Retinal pigment epithelial cell (primary cell): ENCODE data around the gene PARN.

Experiments
- DNase-seq: peaks from one replicate; pipeline ENCODE4 v3.0.0-alpha.2; 2010; ENCODE audit warnings: low read depth
- H3K4me3 ChIP-seq: 2 replicates; pipeline ENCODE4 v1.5.1; 2011; ENCODE audit warnings: mild to moderate bottlenecking, low read length, control low read depth, moderate library complexity
- CTCF ChIP-seq: conservative IDR thresholded peaks from 2 replicates; pipeline ENCODE4 v1.5.1; 2011; ENCODE audit warnings: low read depth, low read length, control low read depth, inconsistent platforms

PARN gene

DNA sequence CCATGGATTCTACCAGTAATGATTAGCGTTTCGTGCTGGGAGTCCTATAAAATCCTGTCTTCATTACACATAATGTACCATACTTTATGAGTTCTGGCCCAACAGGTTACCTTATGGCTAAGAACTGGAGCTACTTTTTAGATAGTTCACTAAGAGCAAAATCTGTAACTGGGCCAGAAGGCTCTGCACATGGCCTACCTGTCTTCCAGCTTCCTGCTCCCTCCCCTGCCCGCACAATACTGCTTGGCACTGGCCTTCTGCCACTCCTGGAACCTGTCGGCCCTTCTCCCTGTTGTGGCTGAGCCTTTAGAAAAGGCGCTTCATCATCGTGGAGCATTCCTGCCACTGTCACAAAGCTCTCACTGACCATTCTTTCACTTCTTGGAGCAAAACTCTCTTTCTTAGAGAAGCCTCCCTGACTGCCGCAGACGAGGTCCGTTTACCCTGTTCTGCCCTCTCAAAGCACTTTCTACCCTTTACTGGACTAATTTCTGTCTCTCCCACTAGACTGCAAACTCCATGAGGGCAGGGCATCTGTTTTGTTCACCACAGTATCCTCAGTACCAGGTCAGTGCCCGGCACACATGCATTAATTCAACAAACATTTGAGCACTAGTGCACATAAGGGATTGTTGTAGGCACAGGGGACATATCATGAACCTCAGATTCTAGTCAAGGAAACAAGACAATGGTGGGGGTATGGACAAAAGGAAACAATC is 116.5 kb downstream of the PARN start:
- DNase-seq = no peak
- H3K4me3 ChIP-seq = no peak overlapping the region
- TF ChIP-seq CTCF = no peak

DNA sequence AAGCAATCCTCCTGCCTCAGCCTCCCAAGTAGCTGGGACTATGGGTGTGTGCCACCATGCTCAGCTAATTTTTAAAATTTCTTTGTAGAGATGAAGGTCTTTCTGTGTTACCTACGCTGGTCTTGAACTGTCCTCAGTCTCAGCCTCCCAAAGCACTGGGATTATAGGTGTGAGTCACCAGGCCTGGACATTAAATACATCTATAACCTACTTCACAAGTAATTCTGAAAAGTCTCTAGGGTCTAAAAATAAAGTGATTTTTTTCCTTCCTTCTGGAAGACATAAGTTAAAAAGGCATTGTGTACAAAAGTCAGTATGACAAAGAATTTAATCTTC is 118.3 kb downstream of the PARN start:
- DNase-seq = no peak
- H3K4me3 ChIP-seq = no peak overlapping the region
- no peak for TF ChIP-seq CTCF

DNA sequence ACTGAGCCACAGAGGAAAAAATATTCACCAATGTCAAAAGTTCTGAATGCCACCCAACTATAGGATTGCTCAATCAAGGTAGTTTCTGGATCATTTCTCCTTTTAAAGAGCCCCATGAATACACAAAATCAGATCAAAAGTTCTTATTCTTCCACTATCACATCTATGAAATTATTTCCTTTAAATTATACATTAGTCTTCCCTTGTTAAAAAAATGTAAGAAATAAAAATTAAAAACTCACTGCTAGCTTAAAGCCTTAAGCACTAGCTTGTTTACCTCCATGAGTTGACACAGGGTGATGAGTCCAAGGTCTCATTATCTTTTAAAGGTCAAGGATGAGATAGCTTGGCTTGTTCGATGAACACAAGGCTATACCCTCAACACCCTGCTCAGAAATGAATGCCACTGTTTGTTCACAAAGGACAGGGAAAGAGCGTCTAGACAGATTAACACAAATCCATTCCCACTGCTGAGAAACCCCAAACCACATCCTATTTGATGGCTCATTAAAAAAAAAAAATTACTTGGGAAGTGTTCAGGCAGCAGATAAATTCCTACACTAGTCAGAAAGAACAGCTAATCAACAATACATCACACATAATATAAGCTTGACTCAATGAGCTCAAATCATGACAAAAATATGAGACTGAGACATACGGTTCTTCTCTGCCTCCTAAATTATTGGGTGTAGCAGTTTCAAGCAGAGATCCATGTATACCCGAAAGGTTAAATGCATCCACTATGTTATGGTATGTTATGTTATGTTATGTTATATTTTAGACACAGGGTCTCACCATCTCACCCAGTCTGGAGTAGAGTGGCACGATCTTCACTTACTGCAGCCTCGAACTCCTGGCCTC is 118.9 kb downstream of the PARN start:
- no peak for TF ChIP-seq CTCF
- H3K4me3 ChIP-seq = no peak overlapping the region
- DNase-seq = peak; percentile 86

- DNase-seq = no peak
- no peak for TF ChIP-seq CTCF
- no peak overlapping the region for H3K4me3 ChIP-seq
These were observed 119.5 kb downstream of the PARN start for GRCh38 chr16:14510581-14510938.

GRCh38 chr16:14509675-14510132 is 120.4 kb downstream of the PARN start:
- DNase-seq = no peak
- no peak for TF ChIP-seq CTCF
- H3K4me3 ChIP-seq = no peak overlapping the region

DNA sequence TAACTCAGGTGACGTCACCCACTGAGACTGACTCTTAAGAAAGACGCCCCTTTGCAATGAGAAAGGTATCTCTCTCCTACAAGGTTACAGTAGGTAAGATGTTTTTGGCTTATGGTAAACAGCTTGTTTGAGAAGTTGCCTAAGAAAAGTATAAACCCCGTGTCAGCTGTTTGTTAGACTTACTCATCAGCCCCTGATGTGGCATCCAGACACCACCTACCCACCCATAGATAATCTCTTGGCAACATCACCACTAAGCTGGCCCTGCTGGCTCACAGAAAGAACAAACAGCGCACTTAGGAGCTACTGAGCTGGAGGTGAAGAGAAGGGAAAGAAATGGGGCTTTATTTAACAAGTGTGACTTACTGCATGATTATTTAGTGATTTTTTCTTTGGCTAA is 121.0 kb downstream of the PARN start:
- TF ChIP-seq CTCF = no peak
- peak; percentile 82 for DNase-seq
- H3K4me3 ChIP-seq = no peak overlapping the region

DNA sequence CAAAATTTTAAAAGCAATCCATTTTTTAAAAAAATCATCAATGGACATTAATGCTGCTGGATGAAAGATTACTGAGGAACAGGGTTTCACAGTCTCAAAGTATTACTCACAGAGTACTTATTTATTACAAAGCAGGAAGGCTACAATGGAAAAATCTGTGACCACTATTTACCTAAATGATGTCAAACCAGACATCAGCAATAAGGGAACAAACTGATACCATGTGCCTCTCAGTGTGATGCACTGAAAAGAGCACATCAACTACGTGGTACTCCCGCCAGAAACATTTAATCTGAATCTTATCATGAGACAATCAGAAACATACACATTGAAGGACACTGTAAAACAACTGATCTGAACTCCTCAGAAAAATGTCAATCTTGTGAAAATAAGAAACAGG is 124.2 kb downstream of the PARN start:
- no peak overlapping the region for H3K4me3 ChIP-seq
- DNase-seq = no peak
- TF ChIP-seq CTCF = no peak
